HG02588 (cell line): ENCODE measurements around the gene EZH2.

Experiments used
- ATAC-seq: cut with Tn5 transposase; IDR thresholded peaks from one replicate; pipeline ENCODE4 v1.9.1; 2021; ENCODE audit warnings: mild to moderate bottlenecking, moderate library complexity; ENCODE audit not compliant: unreplicated experiment

Gene EZH2

DNA sequence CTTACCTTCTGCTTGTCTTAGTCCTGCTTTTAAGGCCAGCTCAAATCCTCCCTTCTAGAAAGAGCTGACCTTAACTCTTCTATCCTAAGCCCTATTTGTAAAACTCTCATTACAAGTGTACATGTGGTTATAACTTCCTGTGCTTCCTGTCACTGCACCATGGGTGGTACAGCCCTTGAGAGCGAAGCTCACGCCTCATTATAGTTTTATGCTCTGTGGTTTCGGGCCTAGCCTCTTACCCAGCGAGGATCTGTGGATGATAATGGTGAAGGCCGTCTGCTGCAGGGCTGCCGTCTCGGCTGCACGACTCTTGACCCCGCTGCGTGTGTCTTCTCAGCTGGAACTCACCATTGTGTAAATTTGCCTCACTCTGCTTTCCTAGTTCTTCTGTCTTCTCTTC lies 110.8 kb downstream of the EZH2 start:
- ATAC-seq: no peak

DNA sequence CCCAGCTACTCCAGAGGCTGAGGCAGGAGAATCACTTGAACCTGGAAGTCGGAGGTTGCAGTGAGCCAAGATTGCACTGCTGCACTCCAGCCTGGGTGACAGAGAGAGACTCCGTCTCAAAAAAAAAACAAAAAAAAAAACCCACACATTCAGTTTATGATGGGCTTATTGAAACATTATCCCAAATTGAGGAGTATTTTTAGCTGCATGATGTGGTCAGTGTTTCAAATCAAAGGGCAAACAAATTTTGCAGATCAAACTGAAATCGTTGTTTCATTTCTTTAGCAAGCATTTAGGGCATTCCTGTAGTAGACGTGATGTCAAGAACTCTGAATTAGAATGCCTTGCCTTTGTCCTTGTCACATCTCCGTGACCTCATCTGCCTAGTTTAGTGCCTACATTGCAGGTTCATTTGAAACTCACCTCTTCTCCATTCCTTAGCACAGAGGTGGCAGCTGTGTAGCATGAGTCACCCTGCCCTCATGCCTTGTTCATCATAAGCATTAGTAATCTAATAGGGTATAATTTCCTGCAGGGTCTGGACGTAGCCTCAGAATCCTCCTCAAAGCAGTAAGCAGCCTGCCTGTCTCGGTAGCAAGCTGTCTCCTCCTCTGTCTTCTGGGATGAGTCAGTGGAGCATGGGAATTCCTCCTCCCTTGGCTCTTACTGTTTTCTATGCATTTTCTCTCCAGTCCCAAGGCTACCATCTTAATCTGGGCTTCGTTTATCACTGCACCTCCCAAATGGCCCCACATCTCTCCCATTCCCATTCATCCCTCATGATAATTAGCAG lies 111.6 kb downstream of the EZH2 start:
- no peak for ATAC-seq

DNA sequence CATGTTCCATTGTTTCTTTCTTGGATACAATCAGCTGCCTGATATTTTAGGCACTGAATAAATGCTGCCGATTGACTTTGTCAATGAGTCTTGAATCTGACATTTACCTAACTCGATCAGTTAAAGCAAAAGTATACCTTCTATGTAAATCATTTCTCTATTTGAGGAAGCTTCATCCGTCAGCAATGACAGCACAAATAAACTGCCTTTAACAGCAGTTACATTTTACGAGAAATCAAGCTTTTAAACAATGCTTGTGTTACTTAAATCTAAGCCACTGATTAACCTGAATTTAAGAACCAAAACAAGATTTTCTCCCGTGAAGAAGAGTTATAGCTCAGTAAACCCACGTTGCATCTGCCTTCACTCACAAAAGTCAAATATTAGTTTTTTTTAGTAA lies 114.1 kb downstream of the EZH2 start:
- no peak for ATAC-seq

DNA sequence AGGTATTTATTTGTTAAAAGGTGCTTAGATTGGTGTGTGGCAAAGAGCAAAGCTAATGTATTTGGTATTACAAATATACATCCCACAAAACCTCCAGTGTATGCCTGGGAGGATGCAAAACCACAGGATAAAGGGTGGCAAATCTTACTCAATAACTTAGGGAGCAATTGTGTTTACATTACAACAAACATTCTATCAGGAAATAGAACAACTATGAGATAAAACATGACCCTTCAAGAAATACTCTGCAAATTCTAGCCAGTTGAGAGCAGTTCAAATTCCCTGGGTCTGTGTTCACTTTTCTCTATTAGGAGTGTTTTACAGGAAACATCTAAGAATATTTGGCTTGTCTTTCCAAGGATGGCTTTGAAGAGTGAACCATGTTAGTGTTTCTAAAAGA lies 120.5 kb downstream of the EZH2 start:
- ATAC-seq: no peak

DNA sequence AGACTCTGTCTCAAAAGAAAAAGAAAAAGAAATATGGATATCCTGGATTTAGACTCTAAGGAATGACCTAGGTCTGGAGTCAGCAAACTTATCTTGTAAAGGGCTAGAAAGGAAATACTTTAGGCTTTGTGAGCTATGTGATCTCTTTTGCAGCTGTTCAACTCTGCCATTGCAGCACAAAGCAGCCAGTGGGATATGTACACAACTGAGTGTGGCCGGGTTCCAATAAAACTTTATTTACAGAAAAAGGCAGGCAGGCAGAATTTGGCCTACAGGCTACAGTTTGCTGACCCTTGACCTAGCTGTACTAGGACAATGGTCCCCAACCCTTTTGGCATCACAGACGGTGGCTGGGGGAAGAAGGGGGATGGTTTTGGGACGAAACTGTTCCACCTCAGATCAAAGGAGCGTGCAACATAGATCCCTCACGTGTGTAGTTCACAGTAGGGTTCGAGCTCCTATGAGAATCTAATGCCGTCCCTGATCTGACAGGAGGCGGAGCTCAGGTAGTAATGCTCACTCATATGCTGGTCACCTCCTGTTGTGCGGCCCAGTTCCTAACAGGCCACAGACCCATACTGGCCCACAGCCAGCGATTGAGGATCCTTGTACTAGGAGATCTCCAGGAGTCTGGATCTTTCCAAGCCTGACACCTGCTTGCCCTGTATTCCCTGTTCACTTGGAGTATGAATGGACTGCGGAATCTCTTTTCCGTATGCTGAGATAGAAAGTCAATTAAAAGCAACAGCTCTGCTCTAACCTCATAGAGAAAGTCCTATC lies 122.4 kb downstream of the EZH2 start:
- ATAC-seq: no peak
